ENCODE data around the gene FSCN2. TPM values are rescaled to one million over a fixed set of nuclear protein-coding genes. Genes with fewer than 3 reads are reported as not detected.

Gene FSCN2
- total and polyA plus RNA-seq, 9 donors = 1.7 to 4.8 (median 2.6) TPM

DNA sequence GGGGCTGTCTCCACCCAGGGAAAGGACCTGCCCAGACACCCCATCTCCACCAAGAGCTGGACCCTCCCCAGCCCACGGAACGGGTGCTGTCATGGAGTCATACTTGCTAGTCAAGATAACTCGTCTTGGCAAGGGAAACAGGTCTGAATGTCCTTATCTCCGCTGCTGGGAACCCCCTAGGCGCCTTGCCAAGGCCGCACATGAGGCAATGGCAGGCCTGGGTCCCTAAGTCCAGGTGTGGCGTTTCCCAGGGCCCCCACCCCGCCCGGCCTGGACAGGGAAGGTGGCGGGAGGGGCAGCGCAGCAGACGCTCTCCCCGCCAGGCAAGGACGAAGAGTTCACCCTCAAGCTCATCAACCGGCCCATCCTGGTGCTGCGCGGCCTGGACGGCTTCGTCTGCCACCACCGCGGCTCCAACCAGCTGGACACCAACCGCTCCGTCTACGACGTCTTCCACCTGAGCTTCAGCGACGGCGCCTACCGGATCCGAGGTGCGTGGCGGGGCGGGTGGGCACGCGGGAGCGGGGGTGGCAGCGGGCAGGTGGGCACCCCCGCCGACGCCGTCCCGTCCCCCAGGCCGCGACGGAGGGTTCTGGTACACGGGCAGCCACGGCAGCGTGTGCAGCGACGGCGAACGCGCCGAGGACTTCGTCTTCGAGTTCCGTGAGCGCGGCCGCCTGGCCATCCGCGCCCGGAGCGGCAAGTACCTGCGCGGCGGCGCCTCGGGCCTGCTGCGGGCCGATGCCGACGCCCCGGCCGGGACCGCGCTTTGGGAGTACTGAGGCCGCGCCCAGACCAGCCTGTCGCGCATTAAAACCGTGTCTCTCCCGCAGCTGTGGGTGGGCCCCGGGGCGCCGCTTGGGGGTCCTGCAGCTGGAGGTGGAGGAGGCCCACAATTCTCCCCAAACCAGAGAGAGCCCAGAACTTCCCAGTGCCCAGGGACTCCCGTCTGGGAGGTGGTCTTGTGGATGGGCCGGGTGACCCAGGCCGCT lies 8.4 kb downstream of the FSCN2 start:
- Histone ChIP-seq H3K4me3 (ENCODE audit: low read length) (no peak overlapping the region), H3K9me3 (replicated peaks; ENCODE audit: control insufficient read depth, low read depth, low read length) (no peaks in the 10 kb centered on the region), H3K36me3 (ENCODE audit: control insufficient read depth, insufficient read depth, low read length) (peaks cover 28% of the 10 kb centered on the region), H3K4me1 (ENCODE audit: control insufficient read depth, insufficient read depth, low read length) (peaks cover 30% of the 10 kb centered on the region), H3K27me3 (ENCODE audit: control insufficient read depth, insufficient read depth, low read length) (peaks cover 32% of the 10 kb centered on the region), H3K27ac (ENCODE audit: low read length) (no peak overlapping the region)
- 5% methylated on average over 79 of the region's 89 CpGs for WGBS (ENCODE audit: insufficient coverage)
- DNase-seq = no peak

DNA sequence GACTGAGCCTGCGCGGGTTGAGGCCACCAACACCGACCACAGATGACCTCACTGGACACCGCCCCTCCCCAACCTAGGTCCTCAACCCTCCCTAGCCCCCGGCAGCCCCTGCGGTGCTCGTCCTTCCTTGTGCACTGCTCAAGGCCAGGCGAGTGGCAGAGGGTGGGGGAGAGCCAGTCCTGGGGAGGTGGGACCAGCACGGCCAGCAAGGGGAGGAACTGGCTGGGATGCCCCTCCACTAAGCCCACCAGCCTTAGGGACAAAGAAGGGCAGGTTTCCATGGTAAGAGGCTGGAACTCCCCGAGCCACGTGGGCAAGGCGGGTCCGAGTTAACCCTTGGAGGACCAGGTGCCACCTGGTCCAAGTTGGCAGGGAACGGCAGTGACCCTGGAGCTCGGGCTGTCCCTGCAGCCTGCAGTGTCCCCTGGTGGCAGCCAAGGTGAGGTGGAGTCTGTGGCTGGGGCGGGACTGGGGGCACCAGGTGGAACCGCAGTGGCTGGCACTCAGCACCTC lies 9.2 kb downstream of the FSCN2 start:
- Histone ChIP-seq H3K36me3 (ENCODE audit: control insufficient read depth, insufficient read depth, low read length) (peaks cover 32% of the 10 kb centered on the region), H3K9me3 (replicated peaks; ENCODE audit: control insufficient read depth, low read depth, low read length) (no peaks in the 10 kb centered on the region), H3K4me1 (ENCODE audit: control insufficient read depth, insufficient read depth, low read length) (peaks cover 30% of the 10 kb centered on the region), H3K4me3 (ENCODE audit: low read length) (no peak overlapping the region), H3K27ac (ENCODE audit: low read length) (no peak overlapping the region), H3K27me3 (ENCODE audit: control insufficient read depth, insufficient read depth, low read length) (peaks cover 32% of the 10 kb centered on the region)
- DNase-seq = no peak
- WGBS (ENCODE audit: insufficient coverage) = 3% methylated on average over 10 of the region's 17 CpGs

DNA sequence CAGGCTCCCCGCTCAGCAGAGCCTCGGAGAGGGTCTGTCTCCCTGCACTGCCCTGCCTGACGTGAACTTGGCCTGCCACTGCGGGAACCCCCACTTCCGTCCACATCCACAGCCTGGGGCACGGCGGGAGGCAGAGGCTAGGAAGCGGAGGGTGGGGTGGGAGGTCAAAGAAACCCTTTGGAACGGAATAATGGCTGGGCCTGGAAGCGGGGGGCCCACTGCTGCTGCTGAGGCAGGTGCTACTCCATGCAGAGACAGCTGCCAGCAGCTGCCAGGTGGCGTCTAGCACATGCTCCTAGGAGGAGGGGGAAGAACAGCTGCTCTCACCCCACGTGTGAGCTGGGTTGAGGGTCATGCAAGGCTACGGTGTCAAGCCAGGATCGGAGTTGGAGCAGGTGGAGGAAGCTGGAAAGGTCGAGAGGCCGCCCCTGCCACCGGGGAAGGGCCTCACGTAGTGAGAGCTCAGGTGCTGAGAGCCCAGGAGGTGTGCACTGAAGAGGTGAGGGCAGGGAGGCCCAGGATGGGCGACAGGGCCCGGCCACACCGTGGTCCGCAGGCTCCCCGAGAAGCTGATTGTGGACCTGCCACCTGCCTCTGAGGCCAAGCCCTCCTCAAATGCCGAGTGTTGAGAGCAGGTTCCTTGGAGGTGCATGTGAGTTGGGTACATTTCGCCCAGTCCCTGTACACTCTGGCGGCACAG lies 9.8 kb downstream of the FSCN2 start:
- H3K4me1 ChIP-seq (ENCODE audit: control insufficient read depth, insufficient read depth, low read length) = peaks cover 30% of the 10 kb centered on the region
- peaks cover 32% of the 10 kb centered on the region for H3K27me3 ChIP-seq (ENCODE audit: control insufficient read depth, insufficient read depth, low read length)
- no peak overlapping the region for H3K4me3 ChIP-seq (ENCODE audit: low read length)
- peaks cover 38% of the 10 kb centered on the region for H3K36me3 ChIP-seq (ENCODE audit: control insufficient read depth, insufficient read depth, low read length)
- H3K27ac ChIP-seq (ENCODE audit: low read length) = no peak overlapping the region
- WGBS (ENCODE audit: insufficient coverage) = 53% methylated on average over 19 of the region's 26 CpGs
- H3K9me3 ChIP-seq (replicated peaks; ENCODE audit: control insufficient read depth, low read depth, low read length) = no peaks in the 10 kb centered on the region
- peak; percentile 82 for DNase-seq

DNA sequence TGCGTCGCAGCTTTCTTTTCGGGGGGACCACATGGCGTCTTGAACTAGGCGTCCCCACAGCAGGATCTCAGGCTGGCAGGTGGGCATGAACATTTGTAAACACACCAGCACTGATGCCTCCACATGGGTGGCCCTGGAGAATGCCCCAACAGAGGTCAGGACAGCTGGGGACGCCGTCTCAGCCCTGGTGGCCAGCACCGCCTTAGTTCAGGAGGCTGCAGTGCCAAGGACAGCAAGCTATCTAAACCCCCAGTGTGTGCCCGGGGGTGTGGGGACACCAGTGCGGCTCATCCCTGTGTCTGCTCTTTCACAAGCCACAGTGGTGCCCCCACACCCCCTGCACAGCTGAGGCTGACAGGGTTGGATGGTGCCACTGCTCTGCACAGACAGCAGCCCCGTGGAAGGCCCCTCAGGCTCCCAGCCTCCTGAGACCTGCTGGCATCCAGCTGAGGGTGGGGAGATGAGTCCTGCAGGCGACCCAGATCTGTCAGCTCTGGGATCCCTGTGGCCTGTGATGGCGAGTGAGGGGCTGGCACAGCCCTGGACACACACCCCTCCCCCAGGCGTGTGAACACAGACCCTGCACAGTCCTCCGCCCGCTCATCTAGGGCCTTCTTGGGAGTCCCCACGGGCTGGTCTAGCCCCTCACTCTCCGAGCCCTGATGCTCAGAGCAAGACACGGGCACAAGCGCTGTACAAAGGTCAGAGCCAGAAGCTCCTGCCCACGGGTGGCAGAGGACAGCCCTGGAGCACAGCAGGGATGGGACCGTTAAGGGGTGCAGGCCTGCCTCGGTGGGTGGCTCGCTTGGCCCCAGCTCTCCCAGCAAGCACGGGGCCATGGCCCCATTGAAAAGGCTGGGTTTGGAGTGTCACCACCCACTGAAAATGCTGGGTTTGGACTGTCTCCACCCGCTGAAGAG lies 10.7 kb downstream of the FSCN2 start:
- no peak overlapping the region for H3K27ac ChIP-seq (ENCODE audit: low read length)
- 85% methylated on average over 19 of the region's 26 CpGs for WGBS (ENCODE audit: insufficient coverage)
- no peak for DNase-seq

DNA sequence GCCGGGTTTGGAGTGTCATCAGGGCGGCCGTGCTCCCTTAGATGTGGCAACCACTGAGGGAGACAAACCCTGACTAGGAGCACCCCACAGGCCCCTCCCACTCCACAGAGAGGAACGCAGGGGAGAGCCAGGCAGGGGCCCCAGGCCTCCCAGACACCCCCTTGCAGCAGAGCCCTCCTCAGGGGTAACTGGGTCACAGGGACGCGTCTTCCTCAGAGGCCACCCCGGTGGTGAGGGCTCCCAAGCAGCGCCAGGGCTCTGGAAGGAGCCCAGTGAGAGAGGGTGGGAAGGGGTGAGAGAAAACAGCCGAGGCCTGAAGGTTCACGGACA lies 11.4 kb downstream of the FSCN2 start:
- H3K4me3 ChIP-seq (ENCODE audit: low read length) = no peak overlapping the region
- peaks cover 26% of the 10 kb centered on the region for H3K27me3 ChIP-seq (ENCODE audit: control insufficient read depth, insufficient read depth, low read length)
- peaks cover 26% of the 10 kb centered on the region for H3K4me1 ChIP-seq (ENCODE audit: control insufficient read depth, insufficient read depth, low read length)
- no peaks in the 10 kb centered on the region for H3K9me3 ChIP-seq (replicated peaks; ENCODE audit: control insufficient read depth, low read depth, low read length)
- H3K27ac ChIP-seq (ENCODE audit: low read length) = no peak overlapping the region
- 65% methylated on average over 6 of the region's 10 CpGs for WGBS (ENCODE audit: insufficient coverage)
- peaks cover 53% of the 10 kb centered on the region for H3K36me3 ChIP-seq (ENCODE audit: control insufficient read depth, insufficient read depth, low read length)
- DNase-seq = no peak

More for the DNA sequence above, 10.7 kb downstream of the FSCN2 start:
- Histone ChIP-seq H3K4me3 (ENCODE audit: low read length) (no peak overlapping the region), H3K4me1 (ENCODE audit: control insufficient read depth, insufficient read depth, low read length) (peaks cover 30% of the 10 kb centered on the region), H3K27me3 (ENCODE audit: control insufficient read depth, insufficient read depth, low read length) (peaks cover 29% of the 10 kb centered on the region), H3K36me3 (ENCODE audit: control insufficient read depth, insufficient read depth, low read length) (peaks cover 47% of the 10 kb centered on the region), H3K9me3 (replicated peaks; ENCODE audit: control insufficient read depth, low read depth, low read length) (no peaks in the 10 kb centered on the region)

DNA sequence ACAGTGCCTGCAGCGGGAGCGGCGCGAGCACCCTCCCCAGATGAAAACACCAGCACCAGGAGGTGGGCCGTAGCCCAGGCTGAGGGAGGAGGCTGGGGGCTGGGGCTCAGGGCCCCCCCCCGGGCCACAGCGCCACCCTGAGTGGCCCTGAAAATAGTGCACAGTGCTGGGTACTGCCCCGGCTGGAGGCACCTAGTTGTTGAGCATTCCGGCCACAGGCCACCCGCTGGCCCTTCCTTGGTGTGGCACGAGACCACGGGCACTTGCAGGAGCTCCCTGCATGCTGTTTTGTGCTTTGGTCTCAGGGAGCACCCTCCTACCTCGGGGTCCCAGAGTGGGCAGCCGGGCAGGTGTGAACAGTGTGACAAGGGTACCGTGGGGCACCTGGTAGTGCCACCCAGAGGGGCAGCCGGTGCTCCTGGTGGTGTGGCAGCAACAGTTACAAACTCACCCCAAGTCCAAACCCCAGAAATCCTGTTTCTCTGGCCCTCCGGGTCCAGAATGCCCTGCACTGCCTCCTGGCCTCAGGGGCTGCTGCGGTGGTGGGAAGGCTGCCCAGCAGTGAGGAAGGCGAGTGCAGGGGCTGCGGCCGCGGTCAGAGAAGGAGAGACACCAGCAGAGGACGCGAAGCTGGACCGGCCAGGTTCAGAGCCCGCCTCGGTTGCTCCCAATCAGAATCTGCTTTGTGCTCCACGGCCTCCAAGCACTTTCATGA lies 11.9 kb downstream of the FSCN2 start:
- Histone ChIP-seq H3K27me3 (ENCODE audit: control insufficient read depth, insufficient read depth, low read length) (peaks cover 24% of the 10 kb centered on the region), H3K27ac (ENCODE audit: low read length) (no peak overlapping the region), H3K9me3 (replicated peaks; ENCODE audit: control insufficient read depth, low read depth, low read length) (no peaks in the 10 kb centered on the region), H3K4me1 (ENCODE audit: control insufficient read depth, insufficient read depth, low read length) (peaks cover 26% of the 10 kb centered on the region), H3K4me3 (ENCODE audit: low read length) (no peak overlapping the region), H3K36me3 (ENCODE audit: control insufficient read depth, insufficient read depth, low read length) (peaks cover 59% of the 10 kb centered on the region)
- 88% methylated on average over 27 of the region's 28 CpGs for WGBS (ENCODE audit: insufficient coverage)
- DNase-seq = no peak

DNA sequence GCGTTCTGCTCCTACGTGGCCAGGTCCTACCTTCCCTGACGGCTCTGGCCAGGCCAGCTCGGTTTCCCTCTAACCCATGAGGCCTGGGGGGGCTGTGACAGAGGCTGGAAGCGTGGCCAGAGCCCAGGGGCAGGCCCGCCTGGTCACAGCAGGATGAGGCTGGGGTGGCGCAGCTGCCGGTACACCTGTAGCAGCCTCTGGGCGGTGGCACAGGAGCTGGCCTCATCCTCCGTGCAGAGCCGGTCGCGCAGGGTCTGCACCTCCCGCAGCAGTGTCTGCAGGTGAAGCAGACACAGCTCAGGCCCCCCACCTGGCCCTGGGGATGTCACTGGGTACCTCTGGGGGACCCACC lies 12.5 kb downstream of the FSCN2 start:
- no peak overlapping the region for H3K4me3 ChIP-seq (ENCODE audit: low read length)
- H3K27me3 ChIP-seq (ENCODE audit: control insufficient read depth, insufficient read depth, low read length) = peaks cover 23% of the 10 kb centered on the region
- peaks cover 26% of the 10 kb centered on the region for H3K4me1 ChIP-seq (ENCODE audit: control insufficient read depth, insufficient read depth, low read length)
- no peak overlapping the region for H3K27ac ChIP-seq (ENCODE audit: low read length)
- H3K9me3 ChIP-seq (replicated peaks; ENCODE audit: control insufficient read depth, low read depth, low read length) = no peaks in the 10 kb centered on the region
- WGBS (ENCODE audit: insufficient coverage) = 86% methylated on average over 14 of the region's 14 CpGs
- DNase-seq = no peak
- peaks cover 64% of the 10 kb centered on the region for H3K36me3 ChIP-seq (ENCODE audit: control insufficient read depth, insufficient read depth, low read length)

DNA sequence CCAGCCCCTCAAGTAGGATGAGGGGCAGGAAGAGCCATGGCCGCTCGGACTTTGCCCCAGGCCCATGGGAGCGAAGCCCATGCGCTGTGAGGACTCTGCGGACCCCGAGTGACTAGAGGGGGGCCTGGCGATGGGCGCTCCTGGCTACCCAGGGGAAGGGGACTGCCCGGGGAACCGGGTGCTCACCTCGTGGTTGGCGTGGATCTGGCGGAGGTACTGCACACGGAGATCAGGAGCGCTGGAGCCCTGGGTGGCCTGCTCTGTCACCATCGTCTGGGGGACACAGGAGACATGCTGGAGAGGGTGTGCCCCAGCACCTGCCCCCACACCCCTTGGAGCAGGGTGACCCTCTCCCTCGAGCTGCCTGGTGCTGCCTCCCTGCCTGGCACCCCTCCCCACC lies 12.9 kb downstream of the FSCN2 start:
- WGBS (ENCODE audit: insufficient coverage) = 95% methylated on average over 16 of the region's 17 CpGs
- H3K27ac ChIP-seq (ENCODE audit: low read length) = no peak overlapping the region
- H3K4me3 ChIP-seq (ENCODE audit: low read length) = no peak overlapping the region
- peaks cover 26% of the 10 kb centered on the region for H3K4me1 ChIP-seq (ENCODE audit: control insufficient read depth, insufficient read depth, low read length)
- peaks cover 19% of the 10 kb centered on the region for H3K27me3 ChIP-seq (ENCODE audit: control insufficient read depth, insufficient read depth, low read length)
- H3K9me3 ChIP-seq (replicated peaks; ENCODE audit: control insufficient read depth, low read depth, low read length) = no peaks in the 10 kb centered on the region
- H3K36me3 ChIP-seq (ENCODE audit: control insufficient read depth, insufficient read depth, low read length) = peaks cover 69% of the 10 kb centered on the region
- no peak for DNase-seq

Measured in muscle of leg (tissue), 11 donors.